ENCODE results near the gene IL4I1. TPM values are rescaled to one million over a fixed set of nuclear protein-coding genes. Genes with fewer than 3 reads are reported as not detected.
"Not testable (repeated sequence)": the region's sequence is repeated elsewhere in the genome, so short reads cannot be mapped to it uniquely, and the experiment has no call there.

The IL4I1 gene, protein sequence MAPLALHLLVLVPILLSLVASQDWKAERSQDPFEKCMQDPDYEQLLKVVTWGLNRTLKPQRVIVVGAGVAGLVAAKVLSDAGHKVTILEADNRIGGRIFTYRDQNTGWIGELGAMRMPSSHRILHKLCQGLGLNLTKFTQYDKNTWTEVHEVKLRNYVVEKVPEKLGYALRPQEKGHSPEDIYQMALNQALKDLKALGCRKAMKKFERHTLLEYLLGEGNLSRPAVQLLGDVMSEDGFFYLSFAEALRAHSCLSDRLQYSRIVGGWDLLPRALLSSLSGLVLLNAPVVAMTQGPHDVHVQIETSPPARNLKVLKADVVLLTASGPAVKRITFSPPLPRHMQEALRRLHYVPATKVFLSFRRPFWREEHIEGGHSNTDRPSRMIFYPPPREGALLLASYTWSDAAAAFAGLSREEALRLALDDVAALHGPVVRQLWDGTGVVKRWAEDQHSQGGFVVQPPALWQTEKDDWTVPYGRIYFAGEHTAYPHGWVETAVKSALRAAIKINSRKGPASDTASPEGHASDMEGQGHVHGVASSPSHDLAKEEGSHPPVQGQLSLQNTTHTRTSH
- total RNA-seq (under 1 TPM; 0.08 to 0.75 TPM), polyA plus RNA-seq (under 1 TPM; 0.17 to 0.30 TPM)

DNA sequence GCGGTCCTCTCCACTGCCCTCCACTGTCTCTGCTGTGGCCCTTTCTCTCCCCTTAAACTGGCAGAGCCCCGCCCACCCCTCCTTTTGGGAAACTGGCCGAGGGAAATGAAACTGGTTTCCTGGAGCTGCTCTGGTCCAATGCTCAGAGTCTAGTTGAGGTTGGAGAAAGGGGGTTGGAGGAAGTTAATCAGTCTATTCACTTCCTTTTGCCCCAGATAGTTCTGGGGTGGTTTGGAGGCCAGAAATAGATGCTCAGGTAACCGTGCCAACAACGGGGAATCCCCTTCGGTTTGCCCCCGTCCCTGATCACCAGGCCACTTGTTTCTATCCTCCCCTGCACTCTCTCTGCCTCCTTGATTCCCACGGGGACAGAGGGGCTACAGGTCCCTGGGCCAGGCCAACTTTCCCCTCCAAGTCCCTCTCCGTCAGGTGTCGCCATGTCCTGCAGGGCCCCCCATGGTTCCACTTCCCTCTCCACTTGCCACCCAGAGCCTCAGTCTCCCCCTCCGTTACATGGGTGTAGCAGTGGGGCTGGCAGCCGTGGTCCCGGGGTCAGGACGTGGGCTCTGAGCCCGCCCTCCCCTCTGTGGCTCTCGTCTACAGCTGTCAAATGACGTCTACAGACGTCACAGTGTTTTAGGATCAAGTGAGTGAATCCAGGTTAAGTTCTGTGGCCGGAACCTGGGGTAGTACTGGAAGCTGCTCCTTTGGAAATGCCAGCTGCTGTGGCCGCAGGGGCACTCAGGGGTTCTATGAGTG, at the start of gene IL4I1:
Gene IL4I1, minus strand, starts transcription at position 25 of the 759 bp plus-strand sequence. CDS start 727 bp downstream, outside the sequence.
- Histone ChIP-seq H3K9me3 (ENCODE audit: control insufficient read depth in 4 of 4, low read length in 3 of 4) (no peaks in the 10 kb centered on the region), H3K4me1 (ENCODE audit: control insufficient read depth in 4 of 4, insufficient read depth in 4 of 4, low read length in 3 of 4) (peaks cover 0 to 6% (median 3%) of the 10 kb centered on the region in 4 donors), H3K9ac (ENCODE audit: low read depth in 1 of 2, low read length in 2 of 2) (no peak within 1 kb of the TSS), H3K27me3 (ENCODE audit: control insufficient read depth in 4 of 4, insufficient read depth in 4 of 4, low read length in 3 of 4) (no peaks in the 10 kb centered on the region), H3K4me3 (ENCODE audit: low read depth in 1 of 3, low read length in 3 of 3) (no peak within 1 kb of the TSS), H3K27ac (ENCODE audit: low read depth in 1 of 2, low read length in 2 of 2) (peak within 1 kb of the TSS; percentile 10 to 42), H3K36me3 (ENCODE audit: control insufficient read depth in 4 of 4, insufficient read depth in 3 of 4, low read depth in 1 of 4, low read length in 3 of 4) (no peaks in the 10 kb centered on the region)
- DNase-seq (ENCODE audit: low spot score) = no peak
- no peak for TF ChIP-seq TAF1 (conservative IDR thresholded peaks at IDR 0.05)
- peak; percentile 15 for TF ChIP-seq REST (IDR thresholded peaks at IDR 0.05)
- 53% methylated on average over 20 of the region's 20 CpGs for WGBS

DNA sequence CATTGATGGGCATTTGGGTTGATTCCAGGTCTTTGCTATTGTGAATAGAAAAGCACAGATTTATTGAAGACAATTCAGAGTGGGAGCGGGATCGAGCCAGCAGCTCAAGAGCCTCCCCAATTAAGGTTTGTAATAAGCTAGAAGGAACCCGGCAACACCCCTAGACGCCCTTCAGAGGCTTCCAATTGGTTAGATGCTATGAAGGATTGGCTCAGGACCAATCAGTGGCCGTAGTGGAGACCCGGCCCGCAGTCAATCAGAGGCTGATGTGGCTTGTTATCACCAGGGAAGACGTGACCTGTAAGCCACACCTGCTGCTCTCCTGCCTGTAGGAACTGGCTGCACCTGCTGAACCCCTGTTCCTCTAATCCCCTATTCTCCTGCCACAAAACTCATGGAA, 49.7 kb upstream of the IL4I1 start:
- Histone ChIP-seq H3K9ac (ENCODE audit: low read depth in 1 of 2, low read length in 2 of 2) (no peak overlapping the region), H3K27ac (ENCODE audit: low read depth in 1 of 2, low read length in 2 of 2) (no peak overlapping the region), H3K36me3 (ENCODE audit: control insufficient read depth in 4 of 4, insufficient read depth in 3 of 4, low read depth in 1 of 4, low read length in 3 of 4) (no peaks in the 10 kb centered on the region), H3K27me3 (ENCODE audit: control insufficient read depth in 4 of 4, insufficient read depth in 4 of 4, low read length in 3 of 4) (no peaks in the 10 kb centered on the region), H3K4me1 (ENCODE audit: control insufficient read depth in 4 of 4, insufficient read depth in 4 of 4, low read length in 3 of 4) (peaks cover 0 to 4% (median 0%) of the 10 kb centered on the region in 4 donors), H3K4me3 (ENCODE audit: low read depth in 1 of 3, low read length in 3 of 3) (no peak overlapping the region), H3K9me3 (ENCODE audit: control insufficient read depth in 4 of 4, low read length in 3 of 4) (no peaks in the 10 kb centered on the region)
- 91% methylated on average over 8 of the region's 8 CpGs for WGBS
- no peak for TF ChIP-seq HNF4A (conservative IDR thresholded peaks at IDR 0.05)
- DNase-seq (ENCODE audit: low spot score) = no peak

DNA sequence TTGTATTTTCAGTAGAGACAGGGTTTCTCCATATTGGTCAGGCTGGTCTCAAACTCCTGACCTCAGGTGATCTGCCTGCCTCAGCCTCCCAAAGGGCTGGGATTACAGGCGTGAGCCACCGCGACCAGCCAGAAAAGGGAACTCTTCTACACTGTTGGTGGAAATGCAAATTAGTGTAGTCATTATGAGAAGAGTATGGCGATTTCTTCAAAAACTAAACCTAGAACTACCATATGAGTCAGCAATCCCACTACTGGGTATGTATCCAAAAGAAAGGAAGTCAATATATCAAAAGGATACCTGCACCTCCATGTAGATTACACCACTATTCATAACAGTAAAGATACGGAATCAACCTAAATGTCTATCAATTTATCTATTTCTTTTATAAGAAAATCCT, 47.9 kb upstream of the IL4I1 start:
- not testable (repeated sequence) for H3K4me3 ChIP-seq (ENCODE audit: low read depth in 1 of 3, low read length in 3 of 3); H3K9ac ChIP-seq (ENCODE audit: low read depth in 1 of 2, low read length in 2 of 2); H3K4me1 ChIP-seq (ENCODE audit: control insufficient read depth in 4 of 4, insufficient read depth in 4 of 4, low read length in 3 of 4); H3K36me3 ChIP-seq (ENCODE audit: control insufficient read depth in 4 of 4, insufficient read depth in 3 of 4, low read depth in 1 of 4, low read length in 3 of 4); H3K27ac ChIP-seq (ENCODE audit: low read depth in 1 of 2, low read length in 2 of 2); H3K9me3 ChIP-seq (ENCODE audit: control insufficient read depth in 4 of 4, low read length in 3 of 4); DNase-seq (ENCODE audit: low spot score); H3K27me3 ChIP-seq (ENCODE audit: control insufficient read depth in 4 of 4, insufficient read depth in 4 of 4, low read length in 3 of 4)
- 77% methylated on average over 5 of the region's 5 CpGs for WGBS

DNA sequence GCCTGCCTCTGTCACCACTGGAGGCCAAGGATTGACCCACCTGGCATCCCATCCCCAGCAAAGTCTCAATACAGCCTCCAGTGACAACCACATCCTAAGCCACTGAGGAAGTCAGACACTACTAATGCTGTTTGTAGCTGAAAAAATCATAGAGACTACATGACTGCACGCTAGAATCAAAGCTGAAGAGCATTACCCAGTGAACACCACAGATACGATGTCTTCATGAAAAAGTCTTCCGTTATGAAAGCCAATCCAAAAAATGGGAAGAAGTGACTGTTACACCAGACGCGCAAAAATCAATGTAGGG, 43.8 kb upstream of the IL4I1 start:
- WGBS = 92% methylated on average over 5 of the region's 5 CpGs
- H3K9ac ChIP-seq (ENCODE audit: low read depth in 1 of 2, low read length in 2 of 2) = no peak overlapping the region

More for the DNA sequence above, 43.8 kb upstream of the IL4I1 start:
- no peak for DNase-seq (ENCODE audit: low spot score)
- no peaks in the 10 kb centered on the region for H3K9me3 ChIP-seq (ENCODE audit: control insufficient read depth in 4 of 4, low read length in 3 of 4)
- no peak for TF ChIP-seq JUND (IDR thresholded peaks at IDR 0.05)
- TF ChIP-seq GABPA (IDR thresholded peaks at IDR 0.05 in 1 of 2, conservative IDR thresholded peaks at IDR 0.05 in 1 of 2) = no peak
- TF ChIP-seq, protein P1, sequence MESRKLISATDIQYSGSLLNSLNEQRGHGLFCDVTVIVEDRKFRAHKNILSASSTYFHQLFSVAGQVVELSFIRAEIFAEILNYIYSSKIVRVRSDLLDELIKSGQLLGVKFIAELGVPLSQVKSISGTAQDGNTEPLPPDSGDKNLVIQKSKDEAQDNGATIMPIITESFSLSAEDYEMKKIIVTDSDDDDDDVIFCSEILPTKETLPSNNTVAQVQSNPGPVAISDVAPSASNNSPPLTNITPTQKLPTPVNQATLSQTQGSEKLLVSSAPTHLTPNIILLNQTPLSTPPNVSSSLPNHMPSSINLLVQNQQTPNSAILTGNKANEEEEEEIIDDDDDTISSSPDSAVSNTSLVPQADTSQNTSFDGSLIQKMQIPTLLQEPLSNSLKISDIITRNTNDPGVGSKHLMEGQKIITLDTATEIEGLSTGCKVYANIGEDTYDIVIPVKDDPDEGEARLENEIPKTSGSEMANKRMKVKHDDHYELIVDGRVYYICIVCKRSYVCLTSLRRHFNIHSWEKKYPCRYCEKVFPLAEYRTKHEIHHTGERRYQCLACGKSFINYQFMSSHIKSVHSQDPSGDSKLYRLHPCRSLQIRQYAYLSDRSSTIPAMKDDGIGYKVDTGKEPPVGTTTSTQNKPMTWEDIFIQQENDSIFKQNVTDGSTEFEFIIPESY (IDR thresholded peaks at IDR 0.05) = no peak
- peaks cover 0 to 13% (median 5%) of the 10 kb centered on the region in 4 donors for H3K4me1 ChIP-seq (ENCODE audit: control insufficient read depth in 4 of 4, insufficient read depth in 4 of 4, low read length in 3 of 4)
- H3K36me3 ChIP-seq (ENCODE audit: control insufficient read depth in 4 of 4, insufficient read depth in 3 of 4, low read depth in 1 of 4, low read length in 3 of 4) = no peaks in the 10 kb centered on the region
- no peak overlapping the region for H3K27ac ChIP-seq (ENCODE audit: low read depth in 1 of 2, low read length in 2 of 2)
- no peak overlapping the region for H3K4me3 ChIP-seq (ENCODE audit: low read depth in 1 of 3, low read length in 3 of 3)
- no peaks in the 10 kb centered on the region for H3K27me3 ChIP-seq (ENCODE audit: control insufficient read depth in 4 of 4, insufficient read depth in 4 of 4, low read length in 3 of 4)

Measured in liver (tissue), 9 donors.